ENCODE results near the gene TWIST2. TPM values are rescaled to one million over a fixed set of nuclear protein-coding genes. Genes with fewer than 3 reads are reported as not detected.

The TWIST2 gene
- polyA plus RNA-seq, 1 donor from 2014 or later = not detected

- Histone ChIP-seq H3K4me2 (ENCODE audit: low read length) (no peak overlapping the region), H2AFZ (ENCODE audit: low read depth, low read length) (no peak overlapping the region)
- no peak for TF ChIP-seq EZH2 (IDR thresholded peaks at IDR 0.05; ENCODE audit: borderline replicate concordance, insufficient read depth, low read length, poor library complexity, severe bottlenecking)
- TF ChIP-seq CTCF (IDR thresholded peaks at IDR 0.05; ENCODE audit: poor library complexity, severe bottlenecking) = no peak
- no peak for TF ChIP-seq MXI1 (conservative IDR thresholded peaks at IDR 0.05; ENCODE audit: poor library complexity, severe bottlenecking)
- no peak for TF ChIP-seq EP300 (conservative IDR thresholded peaks at IDR 0.05; ENCODE audit: poor library complexity, severe bottlenecking)
- no peak for TF ChIP-seq TAF1 (IDR thresholded peaks at IDR 0.05; ENCODE audit: low read depth)
- no peak for TF ChIP-seq POLR2AphosphoS5 (IDR thresholded peaks at IDR 0.05)
- no peak for TF ChIP-seq REST (IDR thresholded peaks at IDR 0.05; ENCODE audit: borderline replicate concordance)
- no peak for TF ChIP-seq RAD21 (conservative IDR thresholded peaks at IDR 0.05)
- no peak for TF ChIP-seq SMC3 (conservative IDR thresholded peaks at IDR 0.05; ENCODE audit: poor library complexity)
These were observed 20.2 kb downstream of the TWIST2 start for GRCh38 chr2:238868067-238868524.

GRCh38 chr2:238868616-238869292, 20.9 kb downstream of the TWIST2 start:
- TF ChIP-seq MXI1 (conservative IDR thresholded peaks at IDR 0.05; ENCODE audit: poor library complexity, severe bottlenecking) = no peak
- TF ChIP-seq RAD21 (conservative IDR thresholded peaks at IDR 0.05) = no peak
- no peak for TF ChIP-seq EP300 (conservative IDR thresholded peaks at IDR 0.05; ENCODE audit: poor library complexity, severe bottlenecking)
- TF ChIP-seq REST (IDR thresholded peaks at IDR 0.05; ENCODE audit: borderline replicate concordance) = no peak
- no peak for TF ChIP-seq CTCF (IDR thresholded peaks at IDR 0.05; ENCODE audit: poor library complexity, severe bottlenecking)
- TF ChIP-seq SMC3 (conservative IDR thresholded peaks at IDR 0.05; ENCODE audit: poor library complexity) = no peak
- no peak for TF ChIP-seq TAF1 (IDR thresholded peaks at IDR 0.05; ENCODE audit: low read depth)
- no peak for TF ChIP-seq EZH2 (IDR thresholded peaks at IDR 0.05; ENCODE audit: borderline replicate concordance, insufficient read depth, low read length, poor library complexity, severe bottlenecking)
- no peak for TF ChIP-seq POLR2AphosphoS5 (IDR thresholded peaks at IDR 0.05)
- Histone ChIP-seq H3K36me3 (ENCODE audit: insufficient read depth, low read length) (no peaks in the 10 kb centered on the region), H3K4me2 (ENCODE audit: low read length) (no peak overlapping the region), H3K4me3 (ENCODE audit: low read length) (no peak overlapping the region), H2AFZ (ENCODE audit: low read depth, low read length) (no peak overlapping the region), H3K9ac (ENCODE audit: low read length) (no peak overlapping the region), H3K27me3 (ENCODE audit: insufficient read depth, low read depth, low read length) (no peaks in the 10 kb centered on the region), H3K27ac (ENCODE audit: low read length) (no peak overlapping the region), H3K9me3 (ENCODE audit: low read length) (no peaks in the 10 kb centered on the region), H3F3A (ENCODE audit: insufficient read depth, low read length, poor library complexity, severe bottlenecking) (no peaks in the 10 kb centered on the region), H3K9me2 (ENCODE audit: insufficient read depth, low read length) (no peaks in the 10 kb centered on the region), H3K79me2 (replicated peaks; ENCODE audit: insufficient read depth, low read length) (no peaks in the 10 kb centered on the region), H4K20me1 (ENCODE audit: insufficient read depth) (no peaks in the 10 kb centered on the region)

More at GRCh38 chr2:238868067-238868524, 20.2 kb downstream of the TWIST2 start:
- H3K36me3 ChIP-seq (ENCODE audit: insufficient read depth, low read length) = no peaks in the 10 kb centered on the region
- H4K20me1 ChIP-seq (ENCODE audit: insufficient read depth) = no peaks in the 10 kb centered on the region
- H3K9me3 ChIP-seq (ENCODE audit: low read length) = no peaks in the 10 kb centered on the region
- no peaks in the 10 kb centered on the region for H3K27me3 ChIP-seq (ENCODE audit: insufficient read depth, low read depth, low read length)
- no peaks in the 10 kb centered on the region for H3K79me2 ChIP-seq (replicated peaks; ENCODE audit: insufficient read depth, low read length)
- no peak overlapping the region for H3K27ac ChIP-seq (ENCODE audit: low read length)
- no peak overlapping the region for H3K9ac ChIP-seq (ENCODE audit: low read length)
- no peak overlapping the region for H3K4me3 ChIP-seq (ENCODE audit: low read length)
- H3F3A ChIP-seq (ENCODE audit: insufficient read depth, low read length, poor library complexity, severe bottlenecking) = no peaks in the 10 kb centered on the region
- no peaks in the 10 kb centered on the region for H3K9me2 ChIP-seq (ENCODE audit: insufficient read depth, low read length)

Data from neural cell (in vitro differentiated cells).